IMR-90 (cell line): ENCODE measurements around the gene RNF212. TPM values are rescaled to one million over a fixed set of nuclear protein-coding genes. Genes with fewer than 3 reads are reported as not detected.

Experiments
- ATAC-seq: fragments of 200-7000 bp; cut with Tn5 transposase; 2 replicates; pipeline ENCODE4 v1.9.1; 2020; ENCODE audit warnings: low read depth, mild to moderate bottlenecking, moderate library complexity
- BruUV-seq: library from RNA; stranded (reverse); fragments of 400-500 nt; replicated peaks from 2 replicates; lab custom pipeline; 2021; lab: Mats Ljungman, UMichigan
- CTCF ChIA-PET: fragments of 300-600 bp; formaldehyde crosslinking; extraction: SDS; loops from one replicate; lab custom pipeline; 2021; ENCODE audit warnings: antibody characterized with exemption; lab: Yijun Ruan, JAX
- POLR2A ChIA-PET: fragments of 300-600 bp; sonication (Branson Sonifier 250); formaldehyde crosslinking; loops from one replicate; lab custom pipeline; 2022; ENCODE audit warnings: antibody characterized with exemption; ENCODE audit not compliant: unreplicated experiment; lab: Charles Lee
- DNase-seq: peaks from one replicate; pipeline ENCODE4 v3.0.0; 2013
- H2AFZ ChIP-seq: replicated peaks from 2 replicates; pipeline ENCODE3; 2013; ENCODE audit warnings: low read length, mild to moderate bottlenecking; ENCODE audit not compliant: poor library complexity
- H2AK5ac ChIP-seq: 2 replicates; pipeline ENCODE4 v1.6.1; 2013; ENCODE audit warnings: low read depth, low read length, inconsistent platforms
- H2AK9ac ChIP-seq: replicated peaks from 2 replicates; pipeline ENCODE3; 2013; ENCODE audit warnings: mild to moderate bottlenecking, low read depth, low read length, moderate library complexity; ENCODE audit not compliant: poor library complexity
- H2BK120ac ChIP-seq: 2 replicates; pipeline ENCODE4 v1.6.1; 2013; ENCODE audit warnings: low read depth, low read length, inconsistent platforms
- H2BK15ac ChIP-seq: 3 replicates; pipeline ENCODE4 v1.6.1; 2013; ENCODE audit warnings: low read depth, low read length, inconsistent platforms
- H2BK20ac ChIP-seq: 2 replicates; pipeline ENCODE4 v1.6.1; 2013; ENCODE audit warnings: low read depth, mild to moderate bottlenecking, inconsistent platforms, low read length, moderate library complexity
- H2BK5ac ChIP-seq: 2 replicates; pipeline ENCODE4 v1.6.1; 2013; ENCODE audit warnings: mild to moderate bottlenecking, low read depth, low read length, inconsistent platforms; ENCODE audit not compliant: poor library complexity, severe bottlenecking
- H3K14ac ChIP-seq: replicated peaks from 2 replicates; pipeline ENCODE4 v1.6.1; 2013; ENCODE audit warnings: low read depth, low read length, inconsistent platforms
- H3K18ac ChIP-seq: 2 replicates; pipeline ENCODE4 v1.6.1; 2013; ENCODE audit warnings: low read depth, low read length, control low read depth
- H3K23ac ChIP-seq: 2 replicates; pipeline ENCODE4 v1.6.1; 2013; ENCODE audit warnings: low read depth, low read length, inconsistent platforms
- H3K27ac ChIP-seq: 2 replicates; pipeline ENCODE4 v1.5.1; 2013; ENCODE audit warnings: mild to moderate bottlenecking, control low read depth, low read length; ENCODE audit not compliant: insufficient read depth
- H3K27me3 ChIP-seq: 2 replicates; pipeline ENCODE4 v1.6.1; 2013; ENCODE audit warnings: low read length; ENCODE audit not compliant: control insufficient read depth, insufficient read depth
- H3K36me3 ChIP-seq: 2 replicates; pipeline ENCODE4 v1.6.1; 2013; ENCODE audit warnings: low read length, mixed read lengths; ENCODE audit not compliant: control insufficient read depth, insufficient read depth
- H3K4ac ChIP-seq: 2 replicates; pipeline ENCODE4 v1.6.1; 2013; ENCODE audit warnings: low read depth, low read length, inconsistent platforms
- H3K4me1 ChIP-seq: 2 replicates; pipeline ENCODE4 v1.6.1; 2013; ENCODE audit warnings: low read length, mixed read lengths; ENCODE audit not compliant: control insufficient read depth, insufficient read depth
- H3K4me2 ChIP-seq: 2 replicates; pipeline ENCODE4 v1.6.1; 2013; ENCODE audit warnings: low read depth, mild to moderate bottlenecking, control low read depth, low read length, moderate library complexity
- H3K4me3 ChIP-seq: 2 replicates; pipeline ENCODE4 v1.5.1; 2013; ENCODE audit warnings: low read depth, mild to moderate bottlenecking, control low read depth, low read length, moderate library complexity; ENCODE audit not compliant: insufficient read depth
- H3K56ac ChIP-seq: 2 replicates; pipeline ENCODE4 v1.6.1; 2013; ENCODE audit warnings: low read length, inconsistent platforms; ENCODE audit not compliant: insufficient read depth; ENCODE audit errors: extremely low read depth
- H3K79me1 ChIP-seq, 2 experiments: 2 replicates each; pipeline ENCODE4 v1.6.1; 2013; ENCODE audit warnings: low read length in 2 of 2, inconsistent platforms in 1 of 2, low read depth in 1 of 2
- H3K9ac ChIP-seq: 2 replicates; pipeline ENCODE4 v1.6.1; 2013; ENCODE audit warnings: low read depth, low read length, control low read depth
- H3K9me1 ChIP-seq: 2 replicates; pipeline ENCODE4 v1.6.1; 2013; ENCODE audit warnings: low read length, inconsistent platforms; ENCODE audit not compliant: insufficient read depth
- H3K9me3 ChIP-seq: 2 replicates; pipeline ENCODE4 v1.6.1; 2013; ENCODE audit warnings: low read length; ENCODE audit not compliant: control insufficient read depth, insufficient read depth
- H4K20me1 ChIP-seq: 2 replicates; pipeline ENCODE4 v1.6.1; 2013; ENCODE audit warnings: low read length, inconsistent platforms; ENCODE audit not compliant: insufficient read depth
- H4K5ac ChIP-seq: 2 replicates; pipeline ENCODE4 v1.6.1; 2013; ENCODE audit warnings: mild to moderate bottlenecking, low read depth, low read length, control low read depth
- H4K8ac ChIP-seq, 2 experiments: 2 replicates each; pipeline ENCODE4 v1.6.1; 2013; ENCODE audit warnings: low read depth in 2 of 2, low read length in 2 of 2, control low read depth in 1 of 2, inconsistent platforms in 1 of 2
- H4K91ac ChIP-seq: 2 replicates; pipeline ENCODE4 v1.6.1; 2013; ENCODE audit warnings: low read depth, low read length, inconsistent platforms; ENCODE audit not compliant: insufficient read depth
- CEBPB ChIP-seq: IDR thresholded peaks from 2 replicates; pipeline ENCODE4 v1.6.1; 2012; ENCODE audit warnings: low read depth, low read length, improper control_type of control experiment
- MAZ ChIP-seq: IDR thresholded peaks from 2 replicates; pipeline ENCODE4 v1.6.1; 2012; ENCODE audit warnings: low read depth, mild to moderate bottlenecking, low read length, improper control_type of control experiment, moderate library complexity, borderline replicate concordance
- RFX5 ChIP-seq: IDR thresholded peaks from 2 replicates; pipeline ENCODE4 v1.8.0; 2012; ENCODE audit warnings: low read depth, mild to moderate bottlenecking, low read length, moderate library complexity
- WGBS, 2 experiments: methylation state at CpG; one replicate each; pipeline versions ENCODE4 v1.1.5 to v1.1.7; 2013; ENCODE audit warnings: missing lambda C conversion rate in 2 of 2; ENCODE audit not compliant: insufficient read length in 1 of 2; ENCODE audit errors: extremely low coverage in 2 of 2; 5-methylcytosine and 5-hydroxymethylcytosine counted together
- dilution Hi-C: fragments of 300-500 bp; cut with HindIII; formaldehyde crosslinking; loops from one replicate; pipeline ENCODE4 v1.14.3; 2018; ENCODE audit warnings: low sequenced_read_pairs; ENCODE audit not compliant: unreplicated experiment
- in situ Hi-C: fragments of 300-500 bp; cut with MboI; formaldehyde crosslinking; loops from 3 replicates; pipeline ENCODE4 v1.14.3; 2019; ENCODE audit warnings: low sequenced_read_pairs, inconsistent platforms, mixed read lengths
- intact Hi-C: fragments of 100-400 bp; cut with micrococcal nuclease; formaldehyde crosslinking; loops from 2 replicates; pipeline ENCODE4 v1.10.0; 2022
- polyA plus RNA-seq, 3 experiments: library from polyadenylated mRNA; depleted of rRNA; stranded (reverse); fragments of >200 nt; gene quantifications; 2 replicates each; pipeline ENCODE4 v1.2.3, GENCODE V29; 2012; ENCODE audit warnings: low replicate concordance in 1 of 3
- total RNA-seq: library from RNA; depleted of rRNA; stranded (reverse); fragments of >200 nt; gene quantifications from 2 replicates; pipeline ENCODE4 v1.2.3, GENCODE V29; 2012
- TF ChIP-seq, protein P1 (sequence below): conservative IDR thresholded peaks from 2 replicates; pipeline ENCODE4 v1.5.1; 2012; ENCODE audit warnings: mild to moderate bottlenecking, low read depth, low read length, improper control_type of control experiment

Gene RNF212
- total and polyA plus RNA-seq, 2 of the 4 experiments (the other 2 are of a cell fraction): under 0.01 to 0.51 TPM

DNA sequence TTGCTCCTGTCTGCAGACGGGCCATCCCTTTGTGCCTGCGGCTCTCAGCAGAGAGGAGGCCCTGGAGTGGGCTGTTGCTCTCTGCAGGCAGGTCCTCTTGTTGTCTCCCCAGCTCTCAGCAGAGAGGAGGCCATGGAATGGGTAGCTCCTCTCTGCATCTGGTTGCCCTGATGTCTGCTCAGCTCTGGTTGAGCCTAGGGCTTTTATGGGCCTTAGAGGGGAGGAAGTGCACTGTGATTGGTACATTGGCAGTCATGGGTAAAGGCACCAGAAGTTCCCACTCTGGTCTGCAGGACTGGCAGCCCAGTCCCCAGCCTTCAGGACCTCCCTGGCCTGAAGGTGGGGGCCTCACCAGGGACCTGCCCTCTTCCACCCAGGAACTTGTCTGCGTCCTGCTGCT lies 37.5 kb upstream of the RNF212 start:
- intact Hi-C loops (no loop called here), dilution Hi-C loops (no loop called here), in situ Hi-C loops (loop anchor here (25.0 kb wide), 1 partner anchor 486 kb away; no protein-coding TSS in a partner anchor)
- 82% methylated on average over 2 of the region's 3 CpGs; no CpG with 5 or more reads in 1 of the 2 experiments for WGBS, 2 experiments
- DNase-seq: no peak
- Histone ChIP-seq H3K4me3 (no peak overlapping the region), H3K79me1 (no peaks in the 10 kb centered on the region), H2AK9ac (no peak overlapping the region), H4K5ac (no peak overlapping the region), H2BK120ac (no peak overlapping the region), H2AK5ac (no peak overlapping the region), H3K4ac (no peak overlapping the region), H3K27ac (no peak overlapping the region), H4K8ac (no peak overlapping the region), H3K4me1 (peaks cover 1% of the 10 kb centered on the region; the same call in 1 of the 2 replicates), H3K4me2 (no peak overlapping the region), H2BK15ac (no peak overlapping the region), H3K9me1 (peaks cover 3% of the 10 kb centered on the region; the same call in 1 of the 2 replicates), H3K18ac (no peak overlapping the region), H3K9ac (no peak overlapping the region), H3K36me3 (no peaks in the 10 kb centered on the region), H2BK5ac (no peak overlapping the region), H3K9me3 (peaks cover 8% of the 10 kb centered on the region; the same call in 1 of the 2 replicates), H3K27me3 (peaks cover 52% of the 10 kb centered on the region), H2AFZ (no peak overlapping the region), H3K56ac (no peak overlapping the region), H3K14ac (no peak overlapping the region), H2BK20ac (no peak overlapping the region), H4K91ac (no peak overlapping the region), H4K20me1 (no peaks in the 10 kb centered on the region; the same call in 1 of the 2 replicates), H3K23ac (no peak overlapping the region)
- TF ChIP-seq CEBPB (no peak), MAZ (no peak), RFX5 (no peak)
- TF ChIP-seq, protein P1, sequence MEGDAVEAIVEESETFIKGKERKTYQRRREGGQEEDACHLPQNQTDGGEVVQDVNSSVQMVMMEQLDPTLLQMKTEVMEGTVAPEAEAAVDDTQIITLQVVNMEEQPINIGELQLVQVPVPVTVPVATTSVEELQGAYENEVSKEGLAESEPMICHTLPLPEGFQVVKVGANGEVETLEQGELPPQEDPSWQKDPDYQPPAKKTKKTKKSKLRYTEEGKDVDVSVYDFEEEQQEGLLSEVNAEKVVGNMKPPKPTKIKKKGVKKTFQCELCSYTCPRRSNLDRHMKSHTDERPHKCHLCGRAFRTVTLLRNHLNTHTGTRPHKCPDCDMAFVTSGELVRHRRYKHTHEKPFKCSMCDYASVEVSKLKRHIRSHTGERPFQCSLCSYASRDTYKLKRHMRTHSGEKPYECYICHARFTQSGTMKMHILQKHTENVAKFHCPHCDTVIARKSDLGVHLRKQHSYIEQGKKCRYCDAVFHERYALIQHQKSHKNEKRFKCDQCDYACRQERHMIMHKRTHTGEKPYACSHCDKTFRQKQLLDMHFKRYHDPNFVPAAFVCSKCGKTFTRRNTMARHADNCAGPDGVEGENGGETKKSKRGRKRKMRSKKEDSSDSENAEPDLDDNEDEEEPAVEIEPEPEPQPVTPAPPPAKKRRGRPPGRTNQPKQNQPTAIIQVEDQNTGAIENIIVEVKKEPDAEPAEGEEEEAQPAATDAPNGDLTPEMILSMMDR: no peak
- no TSS peak for BruUV-seq
- no peak for ATAC-seq
- ChIA-PET CTCF (no interaction called here), POLR2A (no interaction called here)
